GM21619 (cell line): ENCODE results near the gene USP5.
"Not testable (repeated sequence)": the region's sequence is repeated elsewhere in the genome, so short reads cannot be mapped to it uniquely, and the experiment has no call there.

ENCODE experiments used
- ATAC-seq: cut with Tn5 transposase; IDR thresholded peaks from one replicate; pipeline ENCODE4 v1.9.1; 2021; ENCODE audit not compliant: unreplicated experiment

Gene USP5

DNA sequence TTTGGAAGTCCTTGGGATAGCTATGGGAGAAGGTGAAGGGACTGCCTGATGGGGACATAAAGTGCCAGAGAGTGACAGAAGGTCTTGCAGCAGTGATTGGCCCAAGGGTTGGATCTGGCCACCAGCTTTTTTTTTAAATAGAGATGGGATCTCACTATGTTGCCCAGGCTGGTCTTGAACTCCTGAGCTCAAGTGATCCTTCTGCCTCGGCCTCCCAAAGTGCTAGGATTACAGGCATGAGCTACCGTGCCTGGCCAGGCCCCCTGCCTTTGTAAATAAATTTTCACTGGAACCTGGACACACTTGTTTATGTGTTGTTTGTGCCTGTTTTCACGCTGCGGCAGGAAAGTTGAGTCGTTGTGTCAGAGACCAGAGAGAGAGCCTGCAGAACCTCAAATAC lies 13.4 kb downstream of the USP5 start:
- not testable (repeated sequence) for ATAC-seq

DNA sequence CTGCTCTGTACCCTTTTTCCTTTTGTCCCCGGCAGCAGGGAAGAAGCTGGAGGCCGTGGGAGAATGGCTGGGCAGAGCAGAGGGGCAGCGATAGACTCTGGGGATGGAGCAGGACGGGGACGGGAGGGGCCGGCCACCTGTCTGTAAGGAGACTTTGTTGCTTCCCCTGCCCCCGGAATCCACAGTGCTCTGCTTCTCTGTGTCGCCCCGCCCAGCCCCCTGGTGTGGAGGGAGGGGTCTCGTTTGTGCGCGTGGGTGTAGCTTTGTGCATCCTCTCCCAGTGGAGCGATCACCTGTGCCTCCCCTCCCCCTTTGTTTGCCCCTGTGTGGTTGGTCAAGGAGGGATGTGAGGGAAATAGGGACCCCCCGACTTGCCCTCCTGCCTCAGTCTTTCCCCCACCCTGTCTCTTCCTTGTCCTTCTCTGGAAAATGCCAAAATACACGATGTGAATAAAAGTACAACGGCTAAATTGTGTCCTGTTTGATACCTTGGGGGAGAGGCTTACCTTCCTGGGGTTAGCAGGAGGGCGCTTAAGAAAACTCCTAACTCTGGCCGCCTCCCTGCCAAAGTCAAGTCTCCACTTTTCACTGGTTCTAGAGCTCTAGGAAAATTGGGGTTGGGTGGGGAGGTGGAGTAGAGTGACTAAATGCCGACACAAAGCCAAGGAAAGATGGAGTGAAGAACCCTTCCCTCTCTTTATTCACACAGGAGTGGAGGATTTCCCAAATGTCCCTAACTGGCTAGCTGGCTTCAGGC lies 14.4 kb downstream of the USP5 start:
- no peak for ATAC-seq

DNA sequence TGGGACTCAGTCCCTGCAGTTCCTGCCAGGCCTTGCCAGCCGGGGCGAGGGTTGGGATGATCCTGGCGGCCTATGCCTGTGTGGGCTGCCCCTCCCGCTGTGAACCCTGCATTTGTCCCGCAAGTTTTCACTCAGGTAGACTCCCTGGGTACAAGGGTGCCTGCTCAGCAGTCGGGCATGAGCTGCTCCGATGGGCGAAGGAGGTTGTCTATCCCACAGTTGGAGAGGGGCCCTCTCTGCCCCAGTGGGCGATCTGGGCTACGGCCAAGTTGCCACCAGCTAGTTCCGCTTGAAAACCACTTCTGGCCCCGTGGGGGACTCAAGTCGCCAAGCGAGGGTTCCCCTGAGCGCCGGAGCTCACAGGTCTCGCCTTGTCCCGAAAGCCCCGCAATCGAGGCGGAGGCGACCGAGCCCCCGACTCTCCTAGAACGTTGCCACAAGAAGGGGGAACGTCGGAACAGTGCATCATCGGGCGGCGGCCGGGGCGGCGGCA lies 15.0 kb downstream of the USP5 start:
- ATAC-seq = peak; percentile 7

DNA sequence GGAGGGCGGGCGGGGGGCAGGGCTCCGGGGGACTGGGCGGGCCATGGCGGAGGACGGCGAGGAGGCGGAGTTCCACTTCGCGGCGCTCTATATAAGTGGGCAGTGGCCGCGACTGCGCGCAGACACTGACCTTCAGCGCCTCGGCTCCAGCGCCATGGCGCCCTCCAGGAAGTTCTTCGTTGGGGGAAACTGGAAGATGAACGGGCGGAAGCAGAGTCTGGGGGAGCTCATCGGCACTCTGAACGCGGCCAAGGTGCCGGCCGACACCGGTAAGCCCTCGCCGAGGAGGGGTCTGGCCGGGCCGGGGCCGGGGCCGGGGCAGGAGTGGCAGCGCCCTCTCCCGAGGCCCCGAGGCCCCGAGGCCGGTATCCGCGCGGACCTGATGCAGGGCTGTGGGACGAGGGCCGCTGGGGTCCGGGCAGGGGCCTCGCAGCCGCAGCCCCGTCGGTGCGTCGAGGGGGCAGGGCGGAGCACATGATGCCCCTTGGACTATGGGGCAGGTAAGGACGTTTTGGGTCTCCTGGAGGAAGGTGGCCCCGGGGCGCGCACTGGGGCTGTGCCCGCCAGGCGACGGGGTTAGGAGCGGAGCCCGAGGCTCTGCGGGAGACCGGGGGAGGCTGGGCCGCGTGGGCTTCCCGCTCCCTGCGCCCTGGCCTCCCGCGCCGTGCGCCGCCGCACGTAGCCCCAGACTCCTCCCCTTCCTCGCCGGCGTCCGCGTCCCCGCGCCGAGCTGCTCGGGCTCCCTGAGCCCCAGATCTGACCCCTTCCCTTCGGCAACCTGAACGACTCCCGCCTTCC lies 15.7 kb downstream of the USP5 start, which contains the start of gene TPI1:
Gene TPI1 (plus strand): TSS at position 119 of the 798 bp plus-strand sequence. CDS start 36 bp downstream, at position 155.
- ATAC-seq = peak; percentile 46

DNA sequence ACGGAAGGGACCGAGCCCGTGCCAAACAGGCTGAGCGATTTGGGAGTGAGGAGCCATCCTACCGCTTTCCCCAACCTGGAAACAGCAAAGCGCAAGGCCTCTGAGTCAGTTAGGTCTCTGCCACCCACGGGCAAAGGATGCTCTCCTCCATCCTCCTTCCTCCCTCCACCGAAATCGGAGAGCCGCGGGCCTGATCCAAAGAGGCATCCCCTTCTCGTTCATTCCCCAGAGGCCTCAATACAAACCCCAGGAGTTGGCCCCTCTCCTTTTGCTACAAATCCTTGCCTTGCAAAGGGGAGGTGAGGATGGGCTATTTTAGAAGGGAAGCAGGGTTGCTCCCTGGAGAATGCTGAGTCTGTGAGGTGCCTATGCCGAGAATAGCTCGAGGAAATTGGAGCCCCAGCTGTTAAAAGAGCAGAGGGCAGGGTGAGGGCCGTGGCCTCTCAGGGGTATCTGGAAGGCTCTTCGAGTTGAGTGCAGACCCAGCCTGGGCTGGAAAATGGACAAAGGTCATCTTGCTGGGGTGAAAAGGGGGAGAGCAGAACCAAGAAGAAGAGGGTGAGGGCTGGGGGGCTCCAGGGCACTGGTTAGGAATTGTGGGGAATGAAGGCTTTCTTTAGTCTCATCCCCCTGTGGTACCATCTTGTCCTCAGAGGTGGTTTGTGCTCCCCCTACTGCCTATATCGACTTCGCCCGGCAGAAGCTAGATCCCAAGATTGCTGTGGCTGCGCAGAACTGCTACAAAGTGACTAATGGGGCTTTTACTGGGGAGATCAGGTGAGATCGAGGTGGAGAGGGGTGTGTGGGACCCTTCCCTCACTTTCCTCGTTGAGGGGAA lies 16.5 kb downstream of the USP5 start:
- no peak for ATAC-seq

DNA sequence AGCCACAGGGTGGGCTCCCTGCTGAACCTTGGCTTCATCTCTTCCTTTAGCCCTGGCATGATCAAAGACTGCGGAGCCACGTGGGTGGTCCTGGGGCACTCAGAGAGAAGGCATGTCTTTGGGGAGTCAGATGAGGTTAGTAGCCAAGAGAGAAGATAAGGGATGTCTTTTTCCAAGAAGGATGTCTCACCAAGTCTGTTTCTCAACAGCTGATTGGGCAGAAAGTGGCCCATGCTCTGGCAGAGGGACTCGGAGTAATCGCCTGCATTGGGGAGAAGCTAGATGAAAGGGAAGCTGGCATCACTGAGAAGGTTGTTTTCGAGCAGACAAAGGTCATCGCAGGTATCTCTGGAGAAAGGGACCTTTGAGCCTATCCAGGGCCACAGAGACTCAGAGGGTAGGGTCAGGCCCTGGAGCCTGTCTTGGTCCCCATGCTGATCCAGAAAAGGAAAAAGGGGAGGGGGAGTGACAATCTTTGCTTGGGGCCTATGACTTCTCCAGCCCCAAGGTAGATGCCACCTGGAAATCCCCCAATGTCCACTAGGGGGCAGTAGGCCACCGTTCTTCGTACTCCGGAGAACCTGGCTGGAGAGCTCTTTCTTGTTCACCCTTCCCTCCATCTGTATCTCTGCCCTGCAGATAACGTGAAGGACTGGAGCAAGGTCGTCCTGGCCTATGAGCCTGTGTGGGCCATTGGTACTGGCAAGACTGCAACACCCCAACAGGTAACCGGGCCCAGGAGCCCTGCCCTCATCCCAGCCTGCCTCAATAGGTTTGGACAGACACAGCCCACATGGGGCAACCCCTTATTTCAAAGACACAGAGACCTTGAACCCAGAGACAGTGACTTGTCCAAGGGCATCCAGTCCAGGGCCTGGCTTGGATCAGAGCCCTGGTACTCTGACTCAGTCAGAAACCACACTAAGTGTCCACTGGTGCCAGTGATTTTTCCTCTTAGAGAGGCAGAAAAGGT lies 17.4 kb downstream of the USP5 start:
- no peak for ATAC-seq

DNA sequence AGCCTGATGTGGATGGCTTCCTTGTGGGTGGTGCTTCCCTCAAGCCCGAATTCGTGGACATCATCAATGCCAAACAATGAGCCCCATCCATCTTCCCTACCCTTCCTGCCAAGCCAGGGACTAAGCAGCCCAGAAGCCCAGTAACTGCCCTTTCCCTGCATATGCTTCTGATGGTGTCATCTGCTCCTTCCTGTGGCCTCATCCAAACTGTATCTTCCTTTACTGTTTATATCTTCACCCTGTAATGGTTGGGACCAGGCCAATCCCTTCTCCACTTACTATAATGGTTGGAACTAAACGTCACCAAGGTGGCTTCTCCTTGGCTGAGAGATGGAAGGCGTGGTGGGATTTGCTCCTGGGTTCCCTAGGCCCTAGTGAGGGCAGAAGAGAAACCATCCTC lies 18.4 kb downstream of the USP5 start:
- ATAC-seq = not testable (repeated sequence)

DNA sequence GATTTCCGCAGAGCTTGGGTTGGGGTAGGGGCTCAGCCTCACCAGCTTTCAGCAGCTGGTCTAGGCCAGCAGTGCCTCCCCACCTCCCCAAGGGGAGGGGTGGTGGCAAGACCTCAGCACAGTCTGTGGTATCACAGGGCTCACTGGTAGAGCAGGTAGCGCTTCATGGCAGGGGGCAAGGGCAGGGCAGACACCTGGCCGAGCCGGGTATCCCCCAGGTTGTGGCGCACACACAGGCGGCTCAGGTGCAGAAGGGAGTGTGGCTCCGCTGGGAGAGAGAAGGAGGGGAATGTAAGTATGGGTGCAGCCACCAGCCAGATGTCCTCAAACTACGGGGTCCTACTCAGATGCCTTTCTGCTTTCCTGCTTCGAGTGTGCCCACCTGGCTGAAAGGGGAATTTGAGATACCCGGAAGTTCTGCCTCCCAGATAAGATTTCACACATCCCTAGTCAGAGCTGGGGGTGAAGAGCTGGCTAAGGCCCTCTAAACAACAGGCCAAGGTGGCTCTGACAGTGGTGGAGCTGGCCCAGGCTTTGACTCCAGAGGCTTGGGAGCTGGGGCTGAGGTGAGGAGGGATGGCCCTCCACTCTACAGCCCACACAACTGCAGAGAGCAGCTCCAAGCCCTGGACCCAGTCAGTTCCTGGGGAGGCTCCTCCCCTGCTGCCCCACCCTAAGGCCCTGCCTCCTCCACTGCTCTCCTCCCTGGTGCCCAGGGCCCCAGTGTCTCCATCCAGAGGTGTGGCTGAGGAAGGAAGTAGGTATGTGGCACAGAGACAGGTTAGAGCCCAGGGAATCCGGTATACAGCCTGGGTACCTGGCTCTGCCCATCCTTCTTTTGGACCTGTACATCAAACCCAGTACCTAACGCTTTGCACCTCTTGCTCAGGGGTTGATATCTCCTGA lies 19.4 kb downstream of the USP5 start:
- no peak for ATAC-seq

DNA sequence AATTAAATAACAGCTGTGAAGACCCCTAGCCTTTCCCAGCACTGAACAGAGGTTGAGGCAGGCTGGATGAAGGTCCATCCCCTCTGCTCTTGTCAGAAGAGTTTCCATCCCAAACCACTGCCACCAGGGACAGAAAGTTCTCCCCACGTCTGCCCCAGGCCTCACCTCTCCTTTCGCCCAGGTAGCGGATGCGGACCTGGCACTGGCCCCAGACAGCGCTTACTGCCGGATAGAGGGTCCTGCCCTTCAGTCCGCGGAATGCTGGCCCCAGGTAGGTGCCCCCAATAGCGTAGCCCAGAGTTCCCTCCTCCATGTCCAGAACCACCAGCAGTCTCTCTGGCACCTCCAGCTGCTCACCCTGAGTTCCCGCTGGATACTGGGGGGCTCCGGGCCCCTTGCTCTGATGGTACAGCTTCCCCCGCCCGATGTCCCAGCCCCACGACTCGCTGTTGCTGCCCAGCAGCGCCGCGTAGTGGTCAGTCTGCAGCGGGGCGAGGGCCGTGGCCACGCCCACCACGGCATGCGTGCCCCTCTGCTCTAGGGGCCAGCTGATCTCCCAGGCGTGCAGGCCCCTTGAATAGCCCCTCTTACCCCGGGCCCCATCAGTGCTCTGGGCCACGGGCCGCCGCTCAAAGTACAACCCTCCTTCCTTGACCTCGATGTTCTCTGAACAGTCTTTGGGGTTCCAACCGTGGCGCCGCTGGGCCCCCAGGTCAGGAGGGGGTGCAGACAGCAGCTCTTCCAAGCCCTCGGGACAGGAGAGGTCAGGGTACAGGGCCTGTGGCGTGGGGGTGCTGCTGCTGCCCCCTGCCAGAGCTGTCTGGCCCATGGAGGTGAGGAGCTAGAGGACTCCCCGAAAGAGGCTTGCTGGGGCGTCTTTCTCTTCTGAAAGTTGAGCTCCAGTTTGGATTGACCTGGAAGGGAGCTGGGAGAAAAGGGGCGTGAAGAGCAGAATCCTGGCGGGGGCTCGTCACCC lies 20.4 kb downstream of the USP5 start:
- ATAC-seq = peak; percentile 25

DNA sequence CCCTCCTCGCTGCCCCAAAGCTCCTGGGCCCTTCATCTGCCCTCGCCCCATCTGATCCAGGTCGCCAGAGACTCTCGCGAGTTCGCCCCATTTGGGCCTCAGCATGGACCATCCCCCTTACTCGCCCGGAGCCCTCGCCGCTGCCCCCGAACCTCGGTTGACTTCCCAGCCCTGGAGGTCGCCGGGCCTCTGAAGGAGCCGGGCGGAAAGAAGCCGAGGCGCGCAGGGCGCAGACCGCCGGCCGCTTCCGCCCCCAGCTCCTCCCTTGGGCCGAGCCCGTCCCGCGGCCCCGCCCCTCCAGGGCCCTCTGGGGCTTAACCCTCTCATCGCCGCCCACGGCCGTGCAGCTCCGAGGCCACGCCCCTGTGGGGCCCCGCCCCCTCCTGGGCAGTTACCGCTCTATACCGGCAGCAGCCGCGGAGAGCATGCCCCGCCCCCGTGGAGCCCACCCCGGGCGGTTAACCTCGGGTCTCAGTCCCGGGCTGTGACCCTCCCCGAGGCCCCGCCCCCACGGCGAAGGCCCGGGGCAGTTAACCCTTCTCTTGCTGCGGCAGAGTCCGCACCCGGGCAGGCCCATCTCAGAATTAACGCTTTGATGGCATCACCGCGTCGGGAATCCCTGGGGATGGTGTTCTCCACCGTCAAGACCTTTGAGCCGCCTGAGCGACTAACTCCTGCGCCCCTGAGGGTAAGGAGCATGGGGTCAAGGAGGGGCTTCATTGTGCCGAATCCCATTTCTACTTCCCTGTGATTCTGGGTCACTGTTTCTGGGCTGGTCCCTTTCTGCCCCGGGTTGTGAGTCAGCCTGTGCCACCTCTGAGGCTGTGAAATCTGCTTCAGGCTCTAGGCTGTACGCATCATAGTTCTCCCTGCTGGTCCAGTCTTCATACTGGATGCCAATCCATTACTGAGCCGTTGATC lies 21.4 kb downstream of the USP5 start, which contains the start of gene SPSB2:
Gene SPSB2 (minus strand): TSS at position 210 of the 921 bp plus-strand sequence. CDS start 402 bp downstream, outside the sequence.
- peak; percentile 66 for ATAC-seq

DNA sequence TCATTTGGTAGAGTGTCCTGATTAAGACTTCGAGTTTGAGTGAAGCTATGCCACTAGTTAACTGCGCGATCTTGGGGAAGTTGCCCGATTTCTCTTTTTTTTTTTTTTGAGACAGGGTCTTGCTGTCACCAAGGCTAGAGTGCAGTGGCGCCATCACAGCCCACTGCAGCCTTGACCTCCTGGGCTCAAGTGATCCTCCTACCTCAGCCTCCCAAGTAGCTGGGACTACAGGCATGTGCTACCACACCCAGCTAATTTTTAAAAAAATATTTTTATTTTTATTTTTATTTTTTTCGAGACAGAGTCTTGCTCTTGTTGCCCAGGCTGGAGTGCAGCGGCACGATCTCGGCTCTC lies 22.0 kb downstream of the USP5 start:
- not testable (repeated sequence) for ATAC-seq

DNA sequence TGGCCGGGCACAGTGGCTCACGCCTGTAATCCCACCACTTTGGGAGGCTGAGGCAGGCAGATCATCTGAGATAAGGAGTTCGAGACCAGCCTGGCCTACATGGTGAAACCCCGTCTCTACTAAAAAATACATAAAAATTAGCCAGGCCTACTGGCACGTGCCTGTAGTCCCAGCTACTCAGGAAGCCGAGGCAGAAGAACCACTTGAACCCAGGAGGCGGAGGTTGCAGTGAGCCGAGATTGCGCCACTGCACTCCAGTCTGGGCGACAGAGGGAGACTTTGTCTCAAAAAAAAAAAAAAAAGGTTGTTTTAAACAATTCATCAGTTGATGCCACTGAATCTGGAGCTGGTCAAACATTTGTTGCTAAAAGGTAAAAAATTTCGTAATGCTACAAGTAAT lies 27.9 kb downstream of the USP5 start:
- ATAC-seq = not testable (repeated sequence)

DNA sequence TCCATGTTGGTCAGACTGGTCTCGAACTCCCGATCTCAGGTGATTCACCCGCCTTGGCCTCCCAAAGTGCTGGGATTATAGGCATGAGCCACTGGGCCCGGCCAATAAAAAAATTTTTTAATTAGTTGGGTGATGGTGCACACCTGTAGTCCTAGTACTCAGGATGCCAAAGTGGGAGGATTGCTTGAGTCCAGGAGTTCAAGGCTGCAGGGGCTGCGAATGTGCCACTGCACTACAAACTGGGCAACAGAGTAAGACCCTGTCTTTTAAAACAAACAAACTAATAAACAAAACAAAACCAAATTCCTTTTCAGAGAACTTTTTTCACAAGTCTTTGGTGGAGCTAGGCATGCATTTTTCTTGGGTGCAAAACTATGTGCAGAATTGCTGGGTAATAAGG lies 31.3 kb downstream of the USP5 start:
- ATAC-seq = no peak

DNA sequence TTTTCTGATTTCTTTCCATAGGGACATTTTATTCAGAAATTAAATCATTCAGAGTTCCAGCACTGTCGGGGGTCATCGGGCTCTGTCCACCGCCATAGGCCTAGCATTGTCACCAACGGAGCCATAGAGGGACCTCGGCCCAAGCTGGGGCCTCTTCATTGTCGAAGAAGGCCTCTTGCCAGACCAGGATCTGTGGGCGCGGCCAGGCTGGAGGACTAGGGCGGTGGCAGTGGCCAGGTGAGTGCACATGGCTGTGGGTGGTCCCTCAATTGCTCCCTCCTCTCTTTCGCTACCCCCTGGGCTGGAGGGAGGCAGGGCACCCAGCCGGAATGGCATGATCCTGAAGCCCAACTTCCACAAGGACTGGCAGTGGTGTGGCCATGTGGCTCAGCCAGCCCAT lies 31.7 kb downstream of the USP5 start:
- ATAC-seq = no peak

DNA sequence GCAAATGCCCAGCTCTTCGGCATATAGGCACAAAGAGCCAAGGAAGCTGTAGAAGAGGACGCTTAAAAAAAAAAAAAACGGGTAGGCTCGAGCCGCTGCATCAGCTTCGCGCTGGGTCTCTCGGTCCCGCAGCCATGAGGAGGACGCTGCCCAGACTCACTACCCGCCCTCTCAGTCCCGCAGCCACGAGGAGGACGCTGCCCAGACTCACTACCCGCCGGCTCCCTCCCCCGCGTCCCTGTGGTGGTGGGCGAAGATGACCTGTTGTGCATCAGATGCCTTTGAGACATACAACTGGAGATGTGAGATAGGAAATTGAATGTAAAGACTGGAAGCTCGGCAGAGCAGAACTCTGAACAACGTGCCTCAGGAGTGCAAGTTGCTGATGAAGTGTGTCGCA lies 32.6 kb downstream of the USP5 start:
- no peak for ATAC-seq

DNA sequence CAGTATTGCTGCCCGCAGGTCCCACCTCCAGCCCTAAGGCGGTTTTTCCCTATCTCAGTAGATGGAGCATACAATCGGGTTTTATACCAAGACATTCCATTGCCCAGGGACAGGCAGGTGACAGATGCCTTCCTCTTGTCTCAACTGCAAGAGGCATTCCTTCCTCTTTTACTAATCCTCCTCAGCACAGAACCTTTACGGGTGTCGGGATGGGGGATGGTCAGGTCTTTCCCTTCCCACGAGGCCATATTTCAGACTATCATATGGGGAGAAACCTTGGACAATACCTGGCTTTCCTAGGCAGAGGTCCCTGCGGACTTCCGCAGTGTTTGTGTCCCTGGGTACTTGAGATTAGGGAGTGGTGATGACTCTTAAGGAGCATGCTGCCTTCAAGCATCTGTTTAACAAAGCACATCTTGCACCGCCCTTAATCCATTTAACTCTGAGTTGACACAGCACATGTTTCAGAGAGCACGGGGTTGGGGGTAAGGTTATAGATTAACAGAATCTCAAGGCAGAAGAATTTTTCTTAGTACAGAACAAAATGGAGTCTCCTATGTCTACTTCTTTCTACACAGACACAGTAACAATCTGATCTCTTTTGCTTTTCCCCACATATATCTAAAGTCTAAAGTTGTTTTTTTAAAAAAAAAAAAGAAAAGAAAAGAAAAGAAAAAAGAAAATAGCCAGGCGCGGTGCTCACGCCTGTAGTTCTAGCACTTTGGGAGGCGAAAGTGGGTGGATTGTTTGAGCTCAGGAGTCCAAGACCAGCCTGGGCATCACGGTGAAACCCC lies 34.5 kb downstream of the USP5 start:
- ATAC-seq = not testable (repeated sequence)
